NCI-H2227 (cell line): ENCODE data around the gene TINAG.

Source experiments
- DNase-seq: peaks from one replicate; lab custom pipeline; 2025; ENCODE audit not compliant: unreplicated experiment; lab: John Stamatoyannopoulos, UW

TINAG gene

GRCh38 chr6:54308289-54308985 lies at the start of gene TINAG:
Gene TINAG, plus strand, starts transcription at chr6:54308441. Its CDS starts 110 bp downstream, at chr6:54308551.
- DNase-seq = no peak

- DNase-seq = no peak
Measured at GRCh38 chr6:54260025-54260424, 48.2 kb upstream of the TINAG start.

- no peak for DNase-seq
Measured at GRCh38 chr6:54262499-54262898, 45.7 kb upstream of the TINAG start.

GRCh38 chr6:54262971-54263370 lies 45.3 kb upstream of the TINAG start:
- no peak for DNase-seq

- no peak for DNase-seq
Measured at GRCh38 chr6:54264581-54265272, 43.5 kb upstream of the TINAG start.

- no peak for DNase-seq
Measured at GRCh38 chr6:54266400-54266923, 41.8 kb upstream of the TINAG start.

GRCh38 chr6:54267798-54268197 lies 40.4 kb upstream of the TINAG start:
- DNase-seq = no peak

GRCh38 chr6:54273214-54273820 lies 34.9 kb upstream of the TINAG start:
- no peak for DNase-seq

- DNase-seq = no peak
Measured at GRCh38 chr6:54274383-54274782, 33.9 kb upstream of the TINAG start.

- no peak for DNase-seq
Measured at GRCh38 chr6:54282186-54282585, 26.1 kb upstream of the TINAG start.

GRCh38 chr6:54284161-54284860 lies 23.9 kb upstream of the TINAG start:
- DNase-seq = no peak

GRCh38 chr6:54285595-54285994 lies 22.6 kb upstream of the TINAG start:
- no peak for DNase-seq

GRCh38 chr6:54286141-54286540 lies 22.1 kb upstream of the TINAG start:
- no peak for DNase-seq

- DNase-seq = no peak
Measured at GRCh38 chr6:54288474-54288873, 19.8 kb upstream of the TINAG start.

GRCh38 chr6:54289426-54289825 lies 18.8 kb upstream of the TINAG start:
- DNase-seq = no peak

- no peak for DNase-seq
Measured at GRCh38 chr6:54291146-54291545, 17.1 kb upstream of the TINAG start.

- DNase-seq = no peak
Measured at GRCh38 chr6:54291738-54292137, 16.5 kb upstream of the TINAG start.

GRCh38 chr6:54294965-54295532 lies 13.2 kb upstream of the TINAG start:
- DNase-seq = no peak

- DNase-seq = no peak
Measured at GRCh38 chr6:54299542-54300269, 8.5 kb upstream of the TINAG start.

GRCh38 chr6:54301770-54302169 lies 6.5 kb upstream of the TINAG start:
- no peak for DNase-seq
